NCI-H2029 treated with DMSO at 0.1 percent for 48 hours (cell line): ENCODE measurements around the gene GNB4.

Experiments
- DNase-seq: peaks from one replicate; lab custom pipeline; 2025; lab: John Stamatoyannopoulos, UW

Gene GNB4

DNA sequence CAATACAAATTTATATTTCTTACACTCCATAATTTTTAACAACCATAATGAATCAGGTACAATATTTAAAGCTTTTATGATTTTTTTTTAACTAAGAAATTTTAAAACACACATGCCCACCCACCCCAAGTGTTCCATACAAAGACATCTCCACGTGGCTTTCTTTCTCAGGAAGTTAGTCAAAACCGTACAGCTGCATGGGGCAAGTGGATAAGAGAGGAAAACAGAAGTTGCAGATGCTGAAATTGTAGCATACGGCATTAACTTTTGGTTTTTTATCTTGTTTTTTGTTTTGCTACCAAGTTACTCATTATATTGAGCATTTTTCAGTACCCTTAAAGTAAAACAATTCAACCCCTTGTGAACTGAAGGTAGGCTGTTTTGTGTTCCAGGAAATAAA lies 14.8 kb downstream of the GNB4 start:
- no peak for DNase-seq

DNA sequence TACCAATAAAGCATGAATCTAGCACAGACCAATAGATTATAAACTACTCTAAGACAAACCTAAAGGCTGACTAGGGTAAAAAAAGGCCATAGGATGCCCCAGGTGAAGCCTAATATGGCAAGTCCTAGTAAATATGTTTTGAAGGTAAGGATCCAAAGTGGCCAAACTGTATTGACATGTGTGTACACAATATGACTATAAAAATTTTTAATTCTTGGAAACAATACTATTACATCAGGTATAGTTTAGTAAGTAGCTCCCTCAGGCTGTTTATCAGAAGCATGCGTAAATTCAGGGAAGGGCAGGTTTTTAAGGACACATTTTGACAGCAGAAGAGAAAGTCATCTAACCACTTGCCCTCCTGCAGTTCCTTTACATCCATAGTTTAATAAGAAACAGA lies 18.8 kb downstream of the GNB4 start:
- DNase-seq: no peak

DNA sequence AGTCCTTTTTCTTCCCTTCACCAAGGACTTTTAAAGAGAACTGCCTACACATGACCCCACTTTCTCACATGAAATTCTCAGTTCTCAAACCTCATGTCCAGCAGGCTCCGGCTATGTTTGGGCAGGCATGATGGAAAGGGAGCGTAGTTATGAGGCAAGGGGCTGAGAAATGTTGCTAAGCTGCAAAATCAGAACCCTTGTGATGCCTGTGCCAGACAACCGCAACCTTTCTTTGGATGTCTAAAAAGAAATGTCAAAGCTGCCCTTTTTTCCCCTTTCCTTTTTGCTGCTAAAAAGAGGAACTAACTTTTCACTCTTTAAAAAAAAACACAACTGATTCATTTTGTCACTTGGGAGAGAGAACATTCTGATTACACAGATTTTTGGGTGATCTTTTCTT lies 19.2 kb downstream of the GNB4 start:
- no peak for DNase-seq

DNA sequence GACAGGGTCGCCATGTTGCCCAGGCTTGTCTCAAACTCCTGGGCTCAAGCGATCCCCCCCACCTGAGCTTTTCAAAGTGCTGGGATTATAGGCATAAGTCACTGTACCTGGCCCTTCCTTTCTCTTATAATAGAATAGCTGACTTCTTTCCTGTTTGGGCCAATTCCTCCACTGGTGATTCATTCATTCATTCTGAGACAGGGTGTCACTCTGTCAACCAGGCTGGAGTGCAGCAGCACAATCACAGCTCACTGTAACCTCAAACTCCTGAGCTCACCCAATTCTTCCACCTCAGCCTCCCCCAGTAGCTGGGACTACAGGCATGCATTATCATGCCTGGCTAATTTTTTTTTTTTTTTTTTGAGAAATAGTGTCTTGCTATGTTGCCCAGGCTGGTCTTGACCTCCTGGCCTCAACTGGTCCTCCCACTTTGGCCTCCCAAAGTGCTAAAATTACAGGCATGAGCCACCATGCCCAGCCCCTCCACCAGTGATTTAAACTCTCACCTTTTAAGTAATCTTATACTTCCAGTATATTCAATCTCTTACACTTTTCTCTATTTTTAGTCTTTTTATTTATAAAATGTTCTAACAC lies 20.9 kb downstream of the GNB4 start:
- DNase-seq: no peak

DNA sequence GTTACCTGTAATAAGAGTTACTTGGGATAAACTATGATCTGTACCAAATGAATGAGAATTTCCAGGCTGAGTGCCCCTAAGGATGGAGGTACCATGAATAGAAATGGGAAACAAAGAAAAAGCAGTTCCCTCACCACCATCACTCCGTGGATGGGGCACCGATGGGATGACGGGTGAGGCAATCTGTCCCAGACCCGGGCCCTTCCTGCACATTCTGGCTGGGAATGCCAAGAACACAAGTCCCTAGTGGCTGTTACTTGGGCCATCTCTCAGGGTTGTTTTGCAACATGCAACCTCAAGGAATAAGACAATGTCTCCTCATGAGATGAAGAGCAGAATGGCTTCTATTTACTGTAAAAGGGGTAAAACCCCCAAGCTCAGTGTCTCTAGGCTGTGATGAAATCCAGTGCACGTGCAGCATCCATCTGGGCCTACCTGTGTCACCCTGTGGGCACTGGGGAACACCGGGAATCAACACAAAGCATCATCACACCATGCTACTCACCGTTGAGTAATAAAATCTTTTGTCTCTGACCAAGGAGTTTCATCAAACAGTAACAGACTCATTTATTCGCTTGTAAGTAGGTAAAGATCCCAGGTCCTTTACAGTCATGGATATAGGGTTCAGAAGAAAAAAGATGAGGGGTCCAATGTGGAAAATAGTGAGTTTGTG lies 22.3 kb downstream of the GNB4 start:
- DNase-seq: no peak

DNA sequence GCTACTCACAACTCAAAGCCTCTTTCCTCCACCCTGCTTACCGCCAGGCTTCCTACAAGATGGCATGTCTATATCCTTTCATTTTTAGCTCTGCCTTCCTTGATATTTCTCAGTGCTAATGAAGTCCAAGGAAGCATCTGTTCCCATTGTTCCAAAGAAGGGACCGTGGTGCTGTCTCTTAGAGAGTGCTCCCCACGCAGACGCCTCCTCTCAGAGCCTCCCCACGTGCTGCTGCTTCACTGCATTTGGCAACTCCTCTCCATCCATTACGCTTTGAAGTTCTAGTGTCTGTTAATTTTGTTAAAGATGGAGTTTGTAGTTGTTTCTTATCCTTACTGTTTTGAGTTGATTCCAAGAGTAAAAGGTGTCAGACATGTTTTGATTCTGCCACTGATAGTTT lies 26.2 kb downstream of the GNB4 start:
- no peak for DNase-seq

DNA sequence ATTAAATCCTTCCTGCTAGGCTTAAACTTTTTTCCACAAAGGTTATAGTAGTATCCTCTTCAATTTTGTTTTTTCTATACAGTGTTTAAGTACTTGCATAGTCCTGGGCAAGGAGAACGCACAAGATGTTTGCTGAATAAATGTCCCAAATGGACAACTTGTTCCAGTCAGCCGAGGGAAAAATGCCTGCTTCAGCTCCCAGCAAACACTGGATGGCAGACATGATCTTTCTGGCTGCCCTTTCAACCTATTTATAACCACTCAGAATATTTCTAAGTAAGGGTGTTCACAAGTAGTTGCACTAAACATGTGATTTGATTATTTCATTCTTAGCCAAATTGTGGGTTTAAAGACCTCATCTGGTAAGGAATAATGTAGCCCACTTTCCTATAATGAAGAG lies 29.8 kb downstream of the GNB4 start:
- peak; percentile 3 for DNase-seq

DNA sequence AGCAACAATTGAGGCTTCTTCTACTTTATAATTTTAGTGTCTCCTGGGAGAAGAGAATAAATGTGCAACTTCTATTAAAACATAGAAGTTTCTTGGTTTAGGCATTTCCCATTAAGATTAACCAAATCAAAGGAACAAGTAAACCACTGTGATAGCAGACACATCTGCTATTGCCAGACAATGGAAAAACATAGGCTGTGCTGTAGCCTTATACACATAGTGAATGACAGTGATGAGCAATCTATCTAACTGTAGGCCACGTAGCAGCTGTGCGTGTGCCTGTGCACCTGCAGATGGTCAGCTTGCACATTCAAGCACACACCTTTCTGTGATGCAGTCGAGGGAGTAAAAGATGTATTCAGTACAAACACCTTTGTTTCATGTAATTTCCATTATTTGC lies 32.7 kb downstream of the GNB4 start:
- no peak for DNase-seq

DNA sequence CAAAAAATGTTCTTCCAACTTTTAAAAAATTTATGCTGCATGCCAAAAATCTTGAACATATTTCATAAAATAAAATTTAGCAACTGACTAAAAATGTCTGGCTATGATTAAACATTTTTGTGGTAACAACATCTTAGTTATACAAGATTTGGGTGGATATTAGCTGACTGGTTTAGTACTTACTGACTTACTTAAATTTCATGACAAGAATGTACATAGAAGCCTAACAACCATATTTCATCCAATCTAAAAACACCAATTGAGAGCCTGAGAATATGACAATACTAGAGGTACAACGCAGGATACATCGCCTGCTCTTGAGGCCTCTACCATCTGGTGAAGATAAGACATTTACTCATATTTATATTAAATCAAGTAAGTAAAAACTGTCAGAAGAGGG lies 34.6 kb downstream of the GNB4 start:
- no peak for DNase-seq

DNA sequence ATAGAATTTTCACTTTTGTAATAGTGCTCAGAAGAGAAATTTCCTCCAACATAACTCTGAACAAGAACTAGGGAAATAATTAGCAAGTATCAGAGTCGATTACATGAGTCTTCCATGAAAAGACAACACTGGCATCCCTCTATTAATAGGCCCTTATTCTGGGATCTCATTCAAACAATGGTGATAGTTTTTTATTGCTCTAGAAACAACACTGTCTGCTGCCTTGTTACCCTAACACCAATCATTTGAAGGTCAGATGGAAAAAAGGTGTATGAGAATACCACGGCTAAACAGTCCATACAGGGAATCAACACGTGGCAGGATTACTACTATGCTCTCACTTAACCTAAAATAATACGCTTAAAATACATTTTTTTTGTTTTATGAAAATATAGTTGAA lies 35.9 kb downstream of the GNB4 start:
- no peak for DNase-seq

DNA sequence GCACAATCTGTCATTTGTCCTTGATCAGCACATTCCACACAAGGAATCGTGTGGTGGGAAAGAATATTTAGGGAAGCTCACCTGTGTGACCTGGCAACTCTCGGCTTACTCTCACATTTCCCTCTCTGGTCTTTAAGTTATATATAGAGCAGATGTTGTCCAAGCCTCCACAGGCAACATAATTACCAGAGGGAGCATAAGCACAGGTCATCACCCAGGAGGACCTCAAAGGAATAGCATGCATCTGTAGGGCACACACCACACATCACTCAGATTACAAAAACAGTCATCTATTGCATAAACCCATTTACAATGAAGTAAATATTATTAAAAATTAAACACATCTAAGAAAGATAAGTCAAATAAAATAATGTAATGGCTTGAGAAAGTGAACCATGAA lies 36.5 kb downstream of the GNB4 start:
- DNase-seq: no peak

DNA sequence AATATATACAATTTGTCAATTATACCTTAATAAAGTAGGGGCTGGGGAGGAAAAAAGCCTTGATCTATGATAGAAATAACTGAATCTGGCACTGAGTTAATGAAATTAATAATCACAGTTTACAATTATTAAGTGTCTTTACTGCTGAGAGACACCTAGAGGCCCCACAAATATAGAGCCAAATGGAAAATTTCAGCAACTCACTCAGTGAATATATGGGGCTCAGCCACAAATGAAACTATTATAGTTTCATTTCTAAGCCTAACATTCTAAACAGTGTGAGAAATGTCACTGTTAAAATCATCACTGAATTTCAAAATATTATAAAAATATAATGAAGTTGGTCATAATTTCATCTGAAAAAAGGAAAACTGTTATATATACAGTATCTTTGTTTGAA lies 40.3 kb downstream of the GNB4 start:
- no peak for DNase-seq

DNA sequence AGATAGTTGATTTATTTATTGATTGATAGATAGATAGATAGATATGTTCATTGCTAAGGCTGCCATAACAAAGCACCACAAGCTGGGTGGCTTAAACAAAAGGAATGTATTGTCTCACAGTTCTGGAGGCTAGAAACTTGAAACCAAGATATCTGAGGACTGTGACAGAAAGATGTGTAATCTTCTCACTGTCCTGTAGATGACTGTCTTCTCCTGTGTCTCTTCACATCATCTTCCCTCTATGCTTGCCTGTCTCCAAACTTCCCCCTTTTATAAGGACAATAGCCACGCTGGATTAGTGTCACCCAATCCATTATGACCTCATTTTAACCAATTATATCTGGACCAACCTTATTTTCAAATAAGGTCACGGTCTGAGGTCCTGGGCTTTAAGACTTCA lies 40.9 kb downstream of the GNB4 start:
- no peak for DNase-seq

DNA sequence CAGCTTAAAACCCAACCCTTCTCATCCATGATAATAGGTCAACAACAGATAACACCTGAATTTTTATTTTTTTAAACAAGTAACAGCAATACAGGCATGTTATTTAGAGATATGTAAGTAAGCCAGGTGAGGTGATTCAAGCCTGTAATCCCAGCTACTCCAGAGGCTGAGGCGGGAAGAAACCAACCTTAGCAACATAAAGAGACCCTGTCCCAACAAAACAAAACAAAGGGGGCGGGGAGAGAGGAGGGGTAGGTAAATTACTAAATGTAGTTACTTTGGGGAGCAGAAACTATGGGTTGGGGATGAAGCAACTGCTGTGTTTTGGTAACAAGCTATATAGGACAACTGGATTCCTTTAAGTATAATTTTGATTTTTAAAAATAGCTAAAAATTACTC lies 47.0 kb downstream of the GNB4 start:
- DNase-seq: no peak

DNA sequence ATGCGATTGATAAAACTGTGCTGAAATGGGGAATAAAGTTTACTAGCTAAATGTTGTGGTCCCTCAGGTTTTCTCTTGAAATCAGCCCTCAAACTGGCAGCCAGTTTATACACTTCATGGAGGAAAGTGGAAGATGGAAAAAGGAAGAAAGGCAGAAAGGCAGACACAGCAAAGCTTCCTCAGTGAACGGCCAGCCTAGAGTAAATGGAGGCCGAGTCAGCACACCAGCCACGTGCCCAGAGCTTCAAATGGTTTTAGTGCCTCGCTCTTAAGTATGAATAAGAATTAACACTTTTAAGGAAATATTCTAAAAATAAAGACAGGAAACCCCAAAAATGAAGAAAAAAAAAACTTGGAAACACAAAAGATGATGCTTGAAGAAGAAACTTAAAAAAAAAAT lies 48.3 kb downstream of the GNB4 start:
- no peak for DNase-seq

DNA sequence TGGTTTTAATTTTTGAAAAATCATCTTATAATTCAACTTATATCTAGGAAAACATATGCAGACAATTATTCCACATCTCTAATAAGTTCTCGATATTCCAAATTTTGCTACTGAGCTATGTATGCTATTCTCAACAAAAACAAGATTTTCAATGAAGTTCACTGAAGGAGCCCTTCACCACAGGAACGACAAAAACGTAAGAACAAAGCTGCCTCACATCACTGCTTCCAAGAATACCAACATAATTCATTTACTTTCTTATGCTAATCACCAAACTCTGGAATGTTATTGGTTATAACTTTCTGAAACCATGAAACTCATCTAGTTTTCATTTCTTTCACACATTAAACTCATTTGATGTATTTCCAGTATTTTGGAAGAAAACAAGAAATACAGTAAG lies 49.7 kb downstream of the GNB4 start:
- no peak for DNase-seq

DNA sequence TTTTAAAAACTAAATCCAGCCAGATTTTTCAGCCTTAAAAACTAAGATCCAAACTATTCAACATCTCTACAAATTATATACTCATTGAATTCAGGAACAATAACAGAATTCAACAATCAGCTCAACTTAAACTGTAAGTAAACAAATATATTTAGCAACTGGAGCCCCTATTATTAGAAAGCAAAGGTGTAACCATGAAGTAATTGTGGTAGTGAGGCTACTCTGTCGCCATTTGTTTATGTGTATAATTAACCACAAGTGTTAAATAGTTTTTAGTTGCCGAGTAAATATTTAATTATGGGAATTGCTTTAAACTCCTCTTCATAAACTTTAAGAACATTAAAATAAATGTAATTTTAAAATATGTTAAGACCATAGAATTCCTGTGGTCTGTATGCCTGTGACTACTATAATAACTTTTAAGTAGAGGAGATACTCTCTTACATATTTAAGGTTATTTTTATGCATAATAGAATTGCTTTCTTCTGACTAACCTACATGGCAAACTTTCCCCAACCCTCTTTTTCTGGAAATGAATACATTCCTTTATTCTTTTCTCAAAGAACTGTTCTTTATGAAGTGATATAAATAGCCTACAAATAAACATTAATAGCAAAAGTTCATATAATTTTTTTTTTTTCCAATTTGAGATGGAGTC lies 52.6 kb downstream of the GNB4 start:
- DNase-seq: no peak

DNA sequence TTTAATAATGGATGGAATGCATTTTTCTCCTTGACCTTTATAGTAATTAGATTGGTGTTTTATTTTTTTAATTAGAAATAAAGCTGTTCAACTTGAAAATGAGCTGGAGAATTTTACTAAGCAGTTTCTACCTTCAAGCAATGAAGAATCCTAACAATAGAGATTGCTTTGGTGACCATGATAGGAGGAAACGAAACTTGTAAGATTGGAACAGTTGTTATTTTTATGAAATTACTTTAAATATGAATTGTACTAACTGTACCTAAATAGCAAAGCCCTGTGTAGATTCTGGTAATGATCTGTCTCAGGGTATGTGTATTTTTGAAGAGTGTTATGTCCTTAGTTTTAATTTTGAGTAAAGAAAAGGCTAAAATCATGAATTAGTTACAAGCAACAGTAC lies 59.4 kb downstream of the GNB4 start:
- no peak for DNase-seq

DNA sequence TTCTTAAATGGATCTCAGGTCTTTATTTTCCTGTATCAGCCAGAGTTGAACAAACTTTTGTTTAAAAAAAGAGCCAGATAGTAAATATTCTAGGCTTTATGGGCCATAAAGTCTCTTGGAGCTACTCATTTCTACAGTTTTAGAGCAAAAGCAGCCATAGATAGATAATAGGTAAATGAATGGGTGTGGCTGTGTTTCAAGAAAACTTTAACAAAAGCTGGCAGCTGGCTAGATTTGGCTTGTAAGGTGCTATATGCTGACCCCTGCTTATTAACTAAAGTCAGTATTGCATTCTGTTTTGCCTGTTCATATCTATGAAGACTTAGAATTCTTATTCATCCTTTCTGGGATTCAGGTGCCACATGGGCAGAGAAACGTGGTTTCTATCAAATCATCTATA lies 74.8 kb downstream of the GNB4 start:
- DNase-seq: no peak

DNA sequence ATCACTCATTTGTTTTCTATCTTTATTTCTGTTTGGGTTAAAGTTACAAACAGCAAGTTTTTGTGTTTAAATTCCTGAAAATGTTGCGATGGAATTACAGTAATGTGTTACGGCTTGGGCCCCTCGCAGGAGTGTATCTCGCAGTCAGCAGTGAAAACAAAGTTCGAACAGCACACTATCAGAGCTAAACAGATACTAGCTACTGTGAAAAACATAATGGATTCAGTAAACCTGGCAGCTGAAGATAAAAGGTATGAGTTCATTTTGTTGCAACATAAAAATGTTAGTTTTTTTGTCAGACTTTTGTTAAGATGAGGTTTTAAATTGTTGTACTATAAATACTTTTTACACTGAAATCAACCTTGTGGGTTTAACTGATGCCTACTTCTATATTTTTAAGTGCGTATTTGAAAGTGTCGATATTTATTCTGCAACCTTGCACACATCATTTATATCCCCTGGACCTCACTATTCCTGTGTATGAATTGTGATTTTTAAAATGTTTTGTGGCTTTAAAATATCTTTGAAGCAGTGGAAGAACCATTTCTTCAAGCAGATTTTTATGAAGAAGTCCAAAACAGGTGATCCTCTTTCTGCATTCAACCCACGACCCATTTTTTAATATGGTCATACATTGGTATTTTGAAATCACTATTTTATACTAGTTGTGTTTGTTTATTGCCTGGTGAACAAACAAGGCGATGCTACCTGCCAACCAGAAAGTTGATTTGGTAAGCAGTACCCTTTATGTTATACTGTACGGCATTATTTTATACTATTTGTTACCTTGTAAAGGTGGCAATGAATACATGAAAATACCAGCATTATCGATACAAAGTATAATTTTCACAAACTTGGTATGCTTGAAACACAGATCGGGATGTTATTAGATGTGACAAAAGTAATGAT lies 75.9 kb downstream of the GNB4 start:
- no peak for DNase-seq

DNA sequence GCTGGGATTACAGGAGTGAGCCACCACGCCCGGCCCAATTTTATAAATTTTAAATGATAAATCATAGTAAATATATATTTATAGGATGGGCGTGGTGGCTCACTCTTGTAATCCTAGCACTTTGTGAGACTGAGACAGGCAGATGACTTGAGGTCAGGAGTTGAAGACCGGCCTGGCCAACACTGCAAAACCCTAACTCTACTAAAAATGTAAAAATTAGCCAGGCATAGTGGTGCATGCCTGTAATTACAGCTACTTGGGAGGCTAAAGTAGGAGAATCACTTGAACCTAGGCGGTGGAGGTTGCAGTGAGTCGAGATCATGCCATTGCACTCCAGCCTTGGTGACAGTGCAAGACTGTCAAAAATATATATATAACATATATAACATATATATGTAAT lies 77.3 kb downstream of the GNB4 start:
- DNase-seq: no peak

DNA sequence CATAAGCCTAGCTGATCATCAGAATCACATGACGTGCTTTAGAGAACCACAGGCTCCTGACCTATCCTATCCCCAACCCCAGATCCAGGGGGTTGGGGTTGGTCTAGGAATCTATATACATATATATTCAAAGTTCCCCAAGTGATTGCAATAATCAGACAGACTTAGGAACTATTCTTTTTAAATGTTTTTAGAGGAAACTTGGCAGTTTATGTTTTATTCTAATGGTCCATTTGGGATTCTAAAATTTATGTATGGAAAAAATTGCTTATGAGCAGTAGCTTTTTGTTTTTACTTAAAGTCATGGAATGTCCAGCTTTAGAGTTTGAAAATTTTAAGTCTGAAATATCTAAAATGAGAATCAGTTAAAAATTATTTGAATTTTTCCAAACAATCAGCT lies 81.6 kb downstream of the GNB4 start:
- no peak for DNase-seq

DNA sequence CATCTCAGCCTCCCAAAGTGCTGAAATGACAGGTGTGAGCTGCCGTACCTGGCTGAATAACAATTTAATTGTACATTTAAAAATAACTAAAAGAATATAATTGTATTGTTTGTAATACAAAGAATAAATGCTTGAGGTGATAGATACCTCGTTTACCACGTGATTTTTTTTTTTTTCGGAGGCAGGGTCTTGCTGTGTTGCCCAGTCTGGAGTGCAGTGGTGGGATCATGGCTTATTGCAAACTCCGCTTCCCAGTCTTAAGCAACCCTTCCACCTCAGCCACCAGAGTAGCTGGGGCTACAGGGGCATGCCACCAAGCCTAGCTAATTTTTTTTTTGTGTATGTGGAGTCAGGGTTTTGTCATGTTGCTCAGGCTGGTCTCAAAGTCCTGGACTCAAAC lies 87.9 kb downstream of the GNB4 start:
- DNase-seq: no peak
